IPS-20b (cell line): ENCODE results near the gene ISL2.
"Not testable (repeated sequence)": the region's sequence is repeated elsewhere in the genome, so short reads cannot be mapped to it uniquely, and the experiment has no call there.

Experiments used
- H3K27ac ChIP-seq: one replicate; pipeline ENCODE4 v1.5.1; 2013; ENCODE audit warnings: low read length
- H3K27me3 ChIP-seq: 2 replicates; pipeline ENCODE4 v1.6.1; 2013; ENCODE audit warnings: mild to moderate bottlenecking, low read length, inconsistent platforms; ENCODE audit not compliant: insufficient read depth
- H3K36me3 ChIP-seq: 2 replicates; pipeline ENCODE4 v1.6.1; 2013; ENCODE audit warnings: low read depth, mild to moderate bottlenecking, inconsistent platforms, low read length, moderate library complexity; ENCODE audit not compliant: insufficient read depth
- H3K4me1 ChIP-seq: 2 replicates; pipeline ENCODE4 v1.6.1; 2013; ENCODE audit warnings: mild to moderate bottlenecking, control low read depth, inconsistent platforms, low read length, moderate library complexity; ENCODE audit not compliant: insufficient read depth
- H3K4me3 ChIP-seq: 2 replicates; pipeline ENCODE4 v1.5.1; 2013; ENCODE audit warnings: mild to moderate bottlenecking, low read length, inconsistent platforms
- H3K9ac ChIP-seq: 2 replicates; pipeline ENCODE4 v1.6.1; 2013; ENCODE audit warnings: low read depth, mild to moderate bottlenecking, inconsistent platforms, low read length, moderate library complexity
- H3K9me3 ChIP-seq: 2 replicates; pipeline ENCODE4 v1.6.1; 2013; ENCODE audit warnings: mild to moderate bottlenecking, low read depth, low read length, inconsistent platforms; ENCODE audit not compliant: insufficient read depth

Gene ISL2

GRCh38 chr15:76311100-76311953, 25.2 kb upstream of the ISL2 start, which contains the start of gene ETFA:
Gene ETFA (minus strand): TSS chr15:76311469. CDS start chr15:76311388, 81 bp downstream.
- Histone ChIP-seq H3K36me3 (no peaks in the 10 kb centered on the region), H3K27ac (no peak within 1 kb of the TSS)

GRCh38 chr15:76312540-76313174, 23.9 kb upstream of the ISL2 start:
- Histone ChIP-seq H3K9ac (no peak overlapping the region), H3K4me3 (no peak overlapping the region), H3K36me3 (no peaks in the 10 kb centered on the region), H3K4me1 (peaks cover 7% of the 10 kb centered on the region; the same call in 1 of the 2 replicates), H3K9me3 (no peaks in the 10 kb centered on the region), H3K27ac (no peak overlapping the region), H3K27me3 (peaks cover 9% of the 10 kb centered on the region; the same call in 1 of the 2 replicates)

More at GRCh38 chr15:76311100-76311953, 25.2 kb upstream of the ISL2 start, which contains the start of gene ETFA:
- Histone ChIP-seq H3K4me1 (peaks cover 7% of the 10 kb centered on the region; the same call in 1 of the 2 replicates), H3K4me3 (peak within 1 kb of the TSS; percentile 92), H3K9ac (peak within 1 kb of the TSS; percentile 92), H3K27me3 (peaks cover 9% of the 10 kb centered on the region; the same call in 1 of the 2 replicates), H3K9me3 (no peaks in the 10 kb centered on the region)

- H3K27me3 ChIP-seq, H3K4me3 ChIP-seq, H3K4me1 ChIP-seq, H3K36me3 ChIP-seq, H3K27ac ChIP-seq, H3K9me3 ChIP-seq, H3K9ac ChIP-seq: not testable (repeated sequence)
These were observed 23.4 kb upstream of the ISL2 start for GRCh38 chr15:76313175-76313567.

GRCh38 chr15:76313731-76314130, 22.8 kb upstream of the ISL2 start:
- H3K4me3 ChIP-seq = no peak overlapping the region
- no peaks in the 10 kb centered on the region for H3K36me3 ChIP-seq
- peaks cover 9% of the 10 kb centered on the region; the same call in 1 of the 2 replicates for H3K27me3 ChIP-seq
- no peak overlapping the region for H3K27ac ChIP-seq
- peaks cover 7% of the 10 kb centered on the region; the same call in 1 of the 2 replicates for H3K4me1 ChIP-seq
- no peaks in the 10 kb centered on the region for H3K9me3 ChIP-seq
- H3K9ac ChIP-seq = no peak overlapping the region; the same call in 1 of the 2 replicates

- Histone ChIP-seq H3K27ac (no peak overlapping the region), H3K9me3 (no peaks in the 10 kb centered on the region), H3K27me3 (0 out of 2 replicates have a peak, but pooled peaks cover 4% of the 10 kb centered on the region), H3K4me3 (no peak overlapping the region), H3K36me3 (no peaks in the 10 kb centered on the region), H3K9ac (no peak overlapping the region), H3K4me1 (no peaks in the 10 kb centered on the region)
These were observed 16.6 kb upstream of the ISL2 start for GRCh38 chr15:76320012-76320411.

GRCh38 chr15:76321171-76321570, 15.4 kb upstream of the ISL2 start:
- no peaks in the 10 kb centered on the region for H3K4me1 ChIP-seq
- H3K9me3 ChIP-seq = no peaks in the 10 kb centered on the region
- no peak overlapping the region for H3K27ac ChIP-seq
- H3K9ac ChIP-seq = no peak overlapping the region
- H3K4me3 ChIP-seq = no peak overlapping the region
- no peaks in the 10 kb centered on the region for H3K36me3 ChIP-seq
- H3K27me3 ChIP-seq = 0 out of 2 replicates have a peak, but pooled peaks cover 6% of the 10 kb centered on the region

- Histone ChIP-seq H3K27ac (no peak overlapping the region), H3K9ac (no peak overlapping the region), H3K9me3 (no peaks in the 10 kb centered on the region), H3K4me3 (no peak overlapping the region), H3K27me3 (0 out of 2 replicates have a peak, but pooled peaks cover 6% of the 10 kb centered on the region), H3K36me3 (no peaks in the 10 kb centered on the region), H3K4me1 (no peaks in the 10 kb centered on the region)
These were observed 15.0 kb upstream of the ISL2 start for GRCh38 chr15:76321602-76322001.

- no peaks in the 10 kb centered on the region for H3K36me3 ChIP-seq
- no peak overlapping the region for H3K4me3 ChIP-seq
- no peaks in the 10 kb centered on the region for H3K9me3 ChIP-seq
- no peak overlapping the region for H3K9ac ChIP-seq
- H3K4me1 ChIP-seq = no peaks in the 10 kb centered on the region
- peaks cover 8% of the 10 kb centered on the region; the same call in 1 of the 2 replicates for H3K27me3 ChIP-seq
- no peak overlapping the region for H3K27ac ChIP-seq
These were observed 12.5 kb upstream of the ISL2 start for GRCh38 chr15:76324066-76324465.

- Histone ChIP-seq H3K27ac (no peak overlapping the region), H3K4me1 (no peaks in the 10 kb centered on the region), H3K27me3 (peaks cover 15% of the 10 kb centered on the region; the same call in 1 of the 2 replicates), H3K36me3 (no peaks in the 10 kb centered on the region), H3K9ac (no peak overlapping the region), H3K9me3 (no peaks in the 10 kb centered on the region), H3K4me3 (no peak overlapping the region)
These were observed 10.9 kb upstream of the ISL2 start for GRCh38 chr15:76325704-76326103.

GRCh38 chr15:76327191-76328105, 9.1 kb upstream of the ISL2 start:
- Histone ChIP-seq H3K27me3 (peaks cover 17% of the 10 kb centered on the region), H3K27ac (no peak overlapping the region), H3K4me3 (no peak overlapping the region), H3K36me3 (no peaks in the 10 kb centered on the region), H3K9ac (no peak overlapping the region), H3K4me1 (no peaks in the 10 kb centered on the region), H3K9me3 (no peaks in the 10 kb centered on the region)

GRCh38 chr15:76328106-76328696, 8.4 kb upstream of the ISL2 start:
- H3K4me3 ChIP-seq = no peak overlapping the region
- H3K36me3 ChIP-seq = no peaks in the 10 kb centered on the region
- no peak overlapping the region for H3K9ac ChIP-seq
- peaks cover 24% of the 10 kb centered on the region for H3K27me3 ChIP-seq
- H3K27ac ChIP-seq = no peak overlapping the region
- no peaks in the 10 kb centered on the region for H3K4me1 ChIP-seq
- H3K9me3 ChIP-seq = no peaks in the 10 kb centered on the region
